HEK293T (cell line): ENCODE measurements around the gene SUN1.

Source experiments
- ARNT ChIP-seq: fragments of 450-650 bp; IDR thresholded peaks from 2 replicates; pipeline ENCODE4 v1.6.1; 2017; ENCODE audit warnings: mild to moderate bottlenecking
- BHLHE40 ChIP-seq: fragments of 450-650 bp; IDR thresholded peaks from 2 replicates; pipeline ENCODE4 v1.6.1; 2016; ENCODE audit warnings: mild to moderate bottlenecking, moderate library complexity, borderline replicate concordance
- ELF4 ChIP-seq: fragments of 450-650 bp; IDR thresholded peaks from 2 replicates; pipeline ENCODE4 v1.6.1; 2017; ENCODE audit warnings: antibody characterized with exemption
- FOXK2 ChIP-seq: fragments of 450-650 bp; IDR thresholded peaks from 2 replicates; pipeline ENCODE4 v1.6.1; 2016; ENCODE audit warnings: mild to moderate bottlenecking
- FOXM1 ChIP-seq: fragments of 450-650 bp; IDR thresholded peaks from 2 replicates; pipeline ENCODE4 v1.6.1; 2017; ENCODE audit warnings: mild to moderate bottlenecking, borderline replicate concordance
- HDGF ChIP-seq: fragments of 450-650 bp; IDR thresholded peaks from 2 replicates; pipeline ENCODE4 v1.6.1; 2017; ENCODE audit warnings: antibody characterized with exemption, borderline replicate concordance
- L3MBTL2 ChIP-seq: fragments of 450-650 bp; conservative IDR thresholded peaks from 2 replicates; pipeline ENCODE4 v1.6.1; 2016; ENCODE audit warnings: mild to moderate bottlenecking
- SP1 ChIP-seq: fragments of 450-650 bp; IDR thresholded peaks from 2 replicates; pipeline ENCODE4 v1.6.1; 2017
- SUZ12 ChIP-seq: fragments of 450-650 bp; IDR thresholded peaks from 2 replicates; pipeline ENCODE4 v1.6.1; 2016; ENCODE audit warnings: mild to moderate bottlenecking

GRCh38 chr7:825386-825785 lies 6.9 kb upstream of the SUN1 start:
- TF ChIP-seq SP1 (no peak), ARNT (no peak), SUZ12 (no peak), FOXK2 (no peak), HDGF (no peak), BHLHE40 (no peak), L3MBTL2 (no peak), FOXM1 (no peak), ELF4 (no peak)
